ENCODE results near the gene LDLRAD4.

LDLRAD4 gene

GRCh38 chr18:13376841-13377351 is 158.3 kb downstream of the LDLRAD4 start:
- DNase-seq = peak; percentile 85

- DNase-seq = peak; percentile 40
Observed at GRCh38 chr18:13377496-13377895, 158.9 kb downstream of the LDLRAD4 start.

- peak; percentile 18 for DNase-seq
Observed at GRCh38 chr18:13378150-13378549, 159.6 kb downstream of the LDLRAD4 start.

GRCh38 chr18:13379062-13379865 is 160.7 kb downstream of the LDLRAD4 start:
- no peak for DNase-seq

GRCh38 chr18:13379930-13380690 is 161.6 kb downstream of the LDLRAD4 start:
- DNase-seq = no peak

- DNase-seq = no peak
Observed at GRCh38 chr18:13380691-13381070, 162.1 kb downstream of the LDLRAD4 start.

- DNase-seq = no peak
Observed at GRCh38 chr18:13381331-13381730, 162.8 kb downstream of the LDLRAD4 start.

GRCh38 chr18:13381944-13382365 is 163.4 kb downstream of the LDLRAD4 start:
- DNase-seq = peak; percentile 34

GRCh38 chr18:13382366-13382953 is 163.9 kb downstream of the LDLRAD4 start:
- DNase-seq = no peak

- DNase-seq = no peak
Observed at GRCh38 chr18:13382954-13383827, 164.6 kb downstream of the LDLRAD4 start.

- DNase-seq = no peak
Observed at GRCh38 chr18:13386891-13387801, 168.6 kb downstream of the LDLRAD4 start.

- DNase-seq = no peak
Observed at GRCh38 chr18:13387855-13388548, 169.4 kb downstream of the LDLRAD4 start.

- DNase-seq = no peak
Observed at GRCh38 chr18:13388586-13389490, 170.3 kb downstream of the LDLRAD4 start.

- no peak for DNase-seq
Observed at GRCh38 chr18:13389491-13390131, 171.1 kb downstream of the LDLRAD4 start.

GRCh38 chr18:13390196-13390595 is 171.6 kb downstream of the LDLRAD4 start:
- no peak for DNase-seq

GRCh38 chr18:13390711-13391110 is 172.2 kb downstream of the LDLRAD4 start:
- no peak for DNase-seq

- no peak for DNase-seq
Observed at GRCh38 chr18:13392029-13392750, 173.6 kb downstream of the LDLRAD4 start.

GRCh38 chr18:13392899-13393298 is 174.3 kb downstream of the LDLRAD4 start:
- DNase-seq = no peak

Measured in stimulated activated CD4-positive, alpha-beta T cell treated with anti-CD3 and anti-CD28 coated beads, Interleukin-1b, Interleukin-23, amount 100 ng/mL, for 48 hours (primary cell).